ENCODE measurements around the gene UGGT1. TPM values are rescaled to one million over a fixed set of nuclear protein-coding genes. Genes with fewer than 3 reads are reported as not detected.

Gene UGGT1
- polyA plus RNA-seq, 4 donors = 3.8 to 24.9 (median 12.8) TPM

DNA sequence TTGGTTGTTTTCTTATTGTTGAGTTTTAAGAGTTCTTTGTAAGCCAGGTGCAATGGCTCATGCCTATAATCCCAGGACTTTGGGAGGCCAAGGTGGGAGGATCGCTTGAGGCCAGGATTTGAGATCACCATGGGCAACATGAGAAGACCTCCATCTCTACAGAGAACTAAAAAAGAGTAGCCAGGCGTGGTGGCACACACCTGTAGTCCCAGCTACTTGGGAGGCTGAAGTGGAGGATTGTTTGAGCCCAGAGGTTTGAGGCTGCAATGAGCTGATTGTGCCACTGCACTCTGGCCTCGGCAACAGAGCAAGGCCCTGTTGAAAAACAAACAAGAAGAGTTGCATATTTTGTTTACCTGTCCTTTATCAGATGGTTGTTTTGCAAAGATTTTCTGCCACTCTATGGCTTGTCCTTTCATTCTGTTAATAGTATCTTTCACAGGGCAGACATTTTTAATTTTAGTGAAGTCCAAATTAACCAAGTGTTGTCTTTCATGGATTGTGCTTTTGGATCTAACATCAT is 46.2 kb downstream of the UGGT1 start:
- FAIRE-seq (no peak), DNase-seq (no peak)
- H3K36me3 ChIP-seq (ENCODE audit: control insufficient read depth in 3 of 3, insufficient read depth in 2 of 3, low read depth in 1 of 3, low read length in 3 of 3) = peaks cover 18 to 42% (median 22%) of the 10 kb centered on the region in 3 donors
- 92 to 96% (median 94%) methylated on average over 3 of the region's 3 CpGs for WGBS, 3 donors
- H3K27ac ChIP-seq (ENCODE audit: low read depth in 1 of 3, low read length in 2 of 3) = no peak overlapping the region
- no peaks in the 10 kb centered on the region for H3K9me3 ChIP-seq (ENCODE audit: control insufficient read depth in 2 of 2, insufficient read depth in 1 of 2, low read depth in 1 of 2, low read length in 1 of 2)
- no peaks in the 10 kb centered on the region for H3K27me3 ChIP-seq (ENCODE audit: control insufficient read depth in 3 of 3, insufficient read depth in 3 of 3, low read length in 3 of 3)
- H3K4me3 ChIP-seq (ENCODE audit: low read depth in 1 of 3, low read length in 3 of 3) = no peak overlapping the region
- no peaks in the 10 kb centered on the region for H3K4me1 ChIP-seq (ENCODE audit: control insufficient read depth in 3 of 3, insufficient read depth in 2 of 3, low read depth in 1 of 3, low read length in 2 of 3)

DNA sequence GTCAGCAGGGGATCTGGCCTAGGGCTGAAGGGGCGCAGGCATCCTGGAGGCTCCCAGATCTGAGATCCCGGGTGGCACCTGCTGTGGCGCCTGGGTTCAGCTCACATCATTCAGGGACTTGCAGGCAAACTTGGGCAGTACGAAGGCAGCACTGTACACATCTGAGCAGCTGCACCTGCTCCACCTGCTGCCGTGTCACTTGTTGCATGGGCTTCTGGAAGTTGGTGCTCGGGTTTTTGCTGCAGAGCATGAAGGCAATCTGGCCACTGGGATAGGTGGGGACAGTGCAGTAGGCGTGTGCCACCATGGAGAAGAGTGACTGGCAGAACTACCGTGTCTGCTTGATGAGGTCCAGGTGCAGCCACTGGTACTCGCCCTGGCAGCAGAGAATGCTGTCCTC is 48.6 kb downstream of the UGGT1 start:
- Histone ChIP-seq H3K9me3 (ENCODE audit: control insufficient read depth in 2 of 2, insufficient read depth in 1 of 2, low read depth in 1 of 2, low read length in 1 of 2) (no peaks in the 10 kb centered on the region), H3K27ac (ENCODE audit: low read depth in 1 of 3, low read length in 2 of 3) (no peak overlapping the region), H3K36me3 (ENCODE audit: control insufficient read depth in 3 of 3, insufficient read depth in 2 of 3, low read depth in 1 of 3, low read length in 3 of 3) (peaks cover 12 to 36% (median 22%) of the 10 kb centered on the region in 3 donors), H3K4me1 (ENCODE audit: control insufficient read depth in 3 of 3, insufficient read depth in 2 of 3, low read depth in 1 of 3, low read length in 2 of 3) (no peaks in the 10 kb centered on the region), H3K4me3 (ENCODE audit: low read depth in 1 of 3, low read length in 3 of 3) (no peak overlapping the region), H3K27me3 (ENCODE audit: control insufficient read depth in 3 of 3, insufficient read depth in 3 of 3, low read length in 3 of 3) (no peaks in the 10 kb centered on the region)
- 95 to 99% (median 97%) methylated on average over 9 of the region's 9 CpGs for WGBS, 3 donors
- DNase-seq (no peak), FAIRE-seq (no peak)

DNA sequence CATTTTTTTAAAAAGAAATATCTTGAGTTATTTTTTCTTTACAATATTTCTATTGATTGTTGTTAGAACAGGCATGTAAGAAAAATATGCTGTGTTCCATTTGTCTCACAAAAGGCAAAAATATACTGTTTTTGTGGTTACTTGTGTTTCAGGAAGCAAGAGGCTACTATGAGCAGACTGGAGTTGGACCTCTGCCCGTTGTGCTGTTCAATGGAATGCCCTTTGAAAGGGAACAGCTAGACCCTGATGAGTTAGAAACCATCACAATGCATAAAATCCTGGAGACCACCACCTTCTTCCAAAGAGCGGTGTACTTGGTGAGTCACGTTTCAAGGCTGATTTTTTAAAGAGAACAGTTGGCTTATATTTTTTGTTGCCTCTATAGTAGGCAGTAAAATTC is 54.7 kb downstream of the UGGT1 start:
- no peak for DNase-seq
- no peaks in the 10 kb centered on the region for H3K27me3 ChIP-seq (ENCODE audit: control insufficient read depth in 3 of 3, insufficient read depth in 3 of 3, low read length in 3 of 3)
- H3K4me1 ChIP-seq (ENCODE audit: control insufficient read depth in 3 of 3, insufficient read depth in 2 of 3, low read depth in 1 of 3, low read length in 2 of 3) = no peaks in the 10 kb centered on the region
- peaks cover 18 to 41% (median 21%) of the 10 kb centered on the region in 3 donors for H3K36me3 ChIP-seq (ENCODE audit: control insufficient read depth in 3 of 3, insufficient read depth in 2 of 3, low read depth in 1 of 3, low read length in 3 of 3)
- H3K27ac ChIP-seq (ENCODE audit: low read depth in 1 of 3, low read length in 2 of 3) = no peak overlapping the region
- H3K9me3 ChIP-seq (ENCODE audit: control insufficient read depth in 2 of 2, insufficient read depth in 1 of 2, low read depth in 1 of 2, low read length in 1 of 2) = no peaks in the 10 kb centered on the region
- WGBS, 3 donors = 87 to 91% (median 91%) methylated on average over 3 of the region's 3 CpGs
- no peak overlapping the region for H3K4me3 ChIP-seq (ENCODE audit: low read depth in 1 of 3, low read length in 3 of 3)
- no peak for FAIRE-seq

DNA sequence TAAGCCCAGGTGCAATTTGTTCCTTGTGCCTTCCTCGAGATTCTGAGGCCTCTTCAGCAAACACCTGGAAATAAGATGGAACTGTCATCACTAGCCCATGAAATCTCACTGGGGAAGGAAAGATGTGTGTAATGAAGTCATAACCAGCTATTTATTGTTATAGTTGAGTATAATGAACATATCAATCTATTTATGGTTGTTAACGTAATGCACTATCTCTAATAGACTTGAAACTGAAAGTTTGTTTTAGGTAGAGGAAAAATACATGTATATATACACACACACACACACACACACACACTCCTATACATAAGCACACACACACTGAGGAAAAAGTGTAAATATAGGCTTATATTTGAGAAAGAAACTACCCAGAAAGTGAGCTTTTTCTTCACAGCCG is 62.8 kb downstream of the UGGT1 start:
- no peak for FAIRE-seq
- Histone ChIP-seq H3K4me3 (ENCODE audit: low read depth in 1 of 3, low read length in 3 of 3) (no peak overlapping the region), H3K4me1 (ENCODE audit: control insufficient read depth in 3 of 3, insufficient read depth in 2 of 3, low read depth in 1 of 3, low read length in 2 of 3) (no peaks in the 10 kb centered on the region), H3K27me3 (ENCODE audit: control insufficient read depth in 3 of 3, insufficient read depth in 3 of 3, low read length in 3 of 3) (no peaks in the 10 kb centered on the region), H3K27ac (ENCODE audit: low read depth in 1 of 3, low read length in 2 of 3) (no peak overlapping the region), H3K9me3 (ENCODE audit: control insufficient read depth in 2 of 2, insufficient read depth in 1 of 2, low read depth in 1 of 2, low read length in 1 of 2) (no peaks in the 10 kb centered on the region), H3K36me3 (ENCODE audit: control insufficient read depth in 3 of 3, insufficient read depth in 2 of 3, low read depth in 1 of 3, low read length in 3 of 3) (peaks cover 6 to 27% (median 27%) of the 10 kb centered on the region in 3 donors)
- DNase-seq = no peak
- 56 to 66% (median 66%) methylated on average over 3 of the region's 3 CpGs for WGBS, 3 donors

DNA sequence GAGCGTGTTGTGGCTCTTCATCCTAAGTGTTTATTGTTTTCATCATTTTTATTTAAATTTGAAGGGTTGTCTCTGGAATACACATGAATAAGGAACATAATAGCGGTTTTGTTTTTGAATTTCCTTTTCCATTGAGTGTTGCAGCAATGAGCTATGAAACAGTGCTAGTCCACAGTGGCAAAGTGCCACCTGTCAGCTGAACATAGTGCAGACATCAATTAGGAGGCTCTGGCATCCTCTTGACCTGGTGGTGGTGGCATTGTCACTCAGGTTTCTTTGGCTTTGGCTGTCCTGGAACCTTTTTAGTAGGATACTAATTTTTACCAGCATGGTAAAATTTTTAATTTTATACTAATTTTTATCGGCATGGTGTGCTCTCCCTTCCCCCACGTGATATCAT is 63.2 kb downstream of the UGGT1 start:
- Histone ChIP-seq H3K27me3 (ENCODE audit: control insufficient read depth in 3 of 3, insufficient read depth in 3 of 3, low read length in 3 of 3) (no peaks in the 10 kb centered on the region), H3K4me1 (ENCODE audit: control insufficient read depth in 3 of 3, insufficient read depth in 2 of 3, low read depth in 1 of 3, low read length in 2 of 3) (no peaks in the 10 kb centered on the region), H3K36me3 (ENCODE audit: control insufficient read depth in 3 of 3, insufficient read depth in 2 of 3, low read depth in 1 of 3, low read length in 3 of 3) (peaks cover 6 to 27% (median 26%) of the 10 kb centered on the region in 3 donors), H3K27ac (ENCODE audit: low read depth in 1 of 3, low read length in 2 of 3) (no peak overlapping the region), H3K9me3 (ENCODE audit: control insufficient read depth in 2 of 2, insufficient read depth in 1 of 2, low read depth in 1 of 2, low read length in 1 of 2) (no peaks in the 10 kb centered on the region), H3K4me3 (ENCODE audit: low read depth in 1 of 3, low read length in 3 of 3) (no peak overlapping the region)
- WGBS, 3 donors = 94 to 96% (median 95%) methylated on average over 4 of the region's 4 CpGs
- FAIRE-seq (no peak), DNase-seq (no peak)

DNA sequence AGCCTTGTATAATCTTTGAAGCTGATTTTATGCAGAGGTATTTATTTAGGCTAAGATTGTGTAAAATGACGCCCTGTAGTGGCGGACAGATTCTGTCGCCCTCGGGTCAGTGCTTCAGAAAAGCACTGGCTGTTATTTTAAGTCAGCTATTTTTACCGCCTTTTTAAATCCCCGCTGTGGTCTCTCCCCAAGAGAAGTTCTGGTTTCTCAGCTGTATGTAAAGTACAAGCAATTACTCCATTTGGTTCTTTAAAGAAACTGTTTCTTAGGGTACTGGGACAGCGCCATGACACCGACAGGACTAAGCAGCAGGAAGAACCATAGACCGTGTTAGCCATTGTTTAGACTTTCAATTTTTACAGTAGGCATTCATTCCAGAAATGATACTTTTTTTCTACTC is 65.0 kb downstream of the UGGT1 start:
- WGBS, 3 donors = 84 to 96% (median 93%) methylated on average over 9 of the region's 9 CpGs
- DNase-seq (no peak), FAIRE-seq (no peak)
- H3K4me3 ChIP-seq (ENCODE audit: low read depth in 1 of 3, low read length in 3 of 3) = no peak overlapping the region
- H3K27me3 ChIP-seq (ENCODE audit: control insufficient read depth in 3 of 3, insufficient read depth in 3 of 3, low read length in 3 of 3) = no peaks in the 10 kb centered on the region
- no peak overlapping the region for H3K27ac ChIP-seq (ENCODE audit: low read depth in 1 of 3, low read length in 2 of 3)
- H3K9me3 ChIP-seq (ENCODE audit: control insufficient read depth in 2 of 2, insufficient read depth in 1 of 2, low read depth in 1 of 2, low read length in 1 of 2) = no peaks in the 10 kb centered on the region
- peaks cover 8 to 27% (median 23%) of the 10 kb centered on the region in 3 donors for H3K36me3 ChIP-seq (ENCODE audit: control insufficient read depth in 3 of 3, insufficient read depth in 2 of 3, low read depth in 1 of 3, low read length in 3 of 3)
- H3K4me1 ChIP-seq (ENCODE audit: control insufficient read depth in 3 of 3, insufficient read depth in 2 of 3, low read depth in 1 of 3, low read length in 2 of 3) = no peaks in the 10 kb centered on the region

DNA sequence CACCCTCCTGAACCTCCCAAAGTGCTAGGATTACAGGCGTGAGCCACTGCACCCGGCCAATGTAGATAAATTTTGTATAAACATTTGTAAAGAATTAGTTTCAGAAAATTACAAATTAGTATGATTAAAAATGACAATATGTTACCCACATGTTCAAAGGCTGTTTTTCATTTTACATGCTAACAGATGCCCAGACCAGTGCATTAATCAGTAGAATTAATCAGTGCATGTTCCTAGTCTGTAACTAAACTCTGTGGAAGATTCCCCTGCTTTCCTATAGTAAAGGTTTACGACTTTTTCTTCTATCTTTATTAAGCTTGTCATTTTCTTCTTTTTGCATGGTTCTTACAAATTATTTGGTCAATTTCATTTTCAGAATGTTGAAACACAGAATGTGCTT is 65.8 kb downstream of the UGGT1 start:
- Histone ChIP-seq H3K27me3 (ENCODE audit: control insufficient read depth in 3 of 3, insufficient read depth in 3 of 3, low read length in 3 of 3) (no peaks in the 10 kb centered on the region), H3K36me3 (ENCODE audit: control insufficient read depth in 3 of 3, insufficient read depth in 2 of 3, low read depth in 1 of 3, low read length in 3 of 3) (peaks cover 8 to 24% (median 22%) of the 10 kb centered on the region in 3 donors), H3K4me1 (ENCODE audit: control insufficient read depth in 3 of 3, insufficient read depth in 2 of 3, low read depth in 1 of 3, low read length in 2 of 3) (no peaks in the 10 kb centered on the region), H3K27ac (ENCODE audit: low read depth in 1 of 3, low read length in 2 of 3) (no peak overlapping the region), H3K9me3 (ENCODE audit: control insufficient read depth in 2 of 2, insufficient read depth in 1 of 2, low read depth in 1 of 2, low read length in 1 of 2) (no peaks in the 10 kb centered on the region), H3K4me3 (ENCODE audit: low read depth in 1 of 3, low read length in 3 of 3) (no peak overlapping the region)
- 87 to 90% (median 90%) methylated on average over 3 of the region's 3 CpGs for WGBS, 3 donors
- FAIRE-seq (no peak), DNase-seq (no peak)

DNA sequence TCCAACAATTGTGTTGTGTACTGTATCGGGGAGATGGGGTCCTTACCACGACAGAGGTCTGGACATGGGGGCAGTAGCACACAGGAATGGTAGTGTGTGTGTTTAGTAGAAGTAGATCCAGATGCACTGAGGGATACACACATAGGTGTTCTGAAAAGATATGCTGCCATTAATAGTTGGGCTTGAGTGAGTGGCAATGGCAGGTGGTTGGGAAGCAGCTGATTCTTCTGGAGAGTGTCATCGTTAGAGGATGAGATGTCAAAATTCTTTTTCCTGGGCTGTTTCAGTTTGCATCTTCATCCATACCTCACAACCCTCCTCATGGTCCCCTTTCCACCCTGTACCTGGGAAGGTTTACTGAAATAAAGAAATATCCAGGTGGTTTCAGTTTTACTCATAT is 66.6 kb downstream of the UGGT1 start:
- Histone ChIP-seq H3K4me1 (ENCODE audit: control insufficient read depth in 3 of 3, insufficient read depth in 2 of 3, low read depth in 1 of 3, low read length in 2 of 3) (no peaks in the 10 kb centered on the region), H3K9me3 (ENCODE audit: control insufficient read depth in 2 of 2, insufficient read depth in 1 of 2, low read depth in 1 of 2, low read length in 1 of 2) (no peaks in the 10 kb centered on the region), H3K27ac (ENCODE audit: low read depth in 1 of 3, low read length in 2 of 3) (no peak overlapping the region), H3K27me3 (ENCODE audit: control insufficient read depth in 3 of 3, insufficient read depth in 3 of 3, low read length in 3 of 3) (no peaks in the 10 kb centered on the region), H3K36me3 (ENCODE audit: control insufficient read depth in 3 of 3, insufficient read depth in 2 of 3, low read depth in 1 of 3, low read length in 3 of 3) (peaks cover 8 to 25% (median 22%) of the 10 kb centered on the region in 3 donors), H3K4me3 (ENCODE audit: low read depth in 1 of 3, low read length in 3 of 3) (no peak overlapping the region)
- FAIRE-seq (no peak), DNase-seq (no peak)
- WGBS, 3 donors = 98 to 99% (median 98%) methylated on average over 3 of the region's 3 CpGs

DNA sequence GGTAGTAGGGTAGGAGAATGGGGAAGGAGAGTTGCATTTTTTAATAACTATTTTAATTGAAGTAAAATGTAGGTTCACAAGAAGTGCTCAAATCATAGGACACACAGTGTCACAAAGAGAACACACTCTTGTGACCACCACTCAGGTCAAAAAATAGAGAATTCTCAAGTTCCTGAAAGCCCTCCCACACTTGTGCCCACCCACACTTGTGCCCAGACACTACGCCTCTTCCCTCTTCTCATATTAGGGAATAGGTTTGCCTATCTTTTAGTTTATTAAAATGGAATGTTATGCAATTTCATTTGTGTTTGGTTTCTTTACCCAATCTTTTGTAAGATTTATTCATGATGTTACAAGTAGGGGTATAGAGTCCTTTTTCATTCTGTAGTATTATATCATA is 67.2 kb downstream of the UGGT1 start:
- DNase-seq (no peak), FAIRE-seq (no peak)
- Histone ChIP-seq H3K9me3 (ENCODE audit: control insufficient read depth in 2 of 2, insufficient read depth in 1 of 2, low read depth in 1 of 2, low read length in 1 of 2) (no peaks in the 10 kb centered on the region), H3K36me3 (ENCODE audit: control insufficient read depth in 3 of 3, insufficient read depth in 2 of 3, low read depth in 1 of 3, low read length in 3 of 3) (peaks cover 8 to 28% (median 26%) of the 10 kb centered on the region in 3 donors), H3K4me1 (ENCODE audit: control insufficient read depth in 3 of 3, insufficient read depth in 2 of 3, low read depth in 1 of 3, low read length in 2 of 3) (no peaks in the 10 kb centered on the region), H3K27me3 (ENCODE audit: control insufficient read depth in 3 of 3, insufficient read depth in 3 of 3, low read length in 3 of 3) (no peaks in the 10 kb centered on the region), H3K4me3 (ENCODE audit: low read depth in 1 of 3, low read length in 3 of 3) (no peak overlapping the region), H3K27ac (ENCODE audit: low read depth in 1 of 3, low read length in 2 of 3) (no peak overlapping the region)
- WGBS, 3 donors = 93 to 100% (median 100%) methylated on average over 1 of the region's 1 CpG
